ENCODE measurements around the gene ZNF358. TPM values are rescaled to one million over a fixed set of nuclear protein-coding genes. Genes with fewer than 3 reads are reported as not detected.
A peak's percentile ranks its signal among the peaks of the same experiment; 100 is the strongest.

The ZNF358 gene
- total RNA-seq, 2 donors from 2014 or later: 40.2 to 93.6 TPM

GRCh38 chr19:7486923-7487322 lies 29.0 kb upstream of the ZNF358 start:
- H3K9me3 ChIP-seq: no peaks in the 10 kb centered on the region
- H3K4me3 ChIP-seq: no peak overlapping the region
- DNase-seq (no peak), ATAC-seq (no peak)
- H3K27ac ChIP-seq: no peak overlapping the region
- no peaks in the 10 kb centered on the region for H3K36me3 ChIP-seq (replicated peaks in 1 of 2; ENCODE audit: insufficient read depth in 1 of 2, low read depth in 2 of 2)
- TF ChIP-seq POLR2A (IDR thresholded peaks at IDR 0.05) (no peak), CTCF (IDR thresholded peaks at IDR 0.05) (no peak)
- intact Hi-C loops (cut with DNase I): no loop called here
- no peaks in the 10 kb centered on the region for H3K27me3 ChIP-seq
- WGBS, 2 donors: 78 to 83% methylated on average over 2 of the region's 2 CpGs
- peaks cover 13% of the 10 kb centered on the region for H3K4me1 ChIP-seq

GRCh38 chr19:7488736-7489353 lies 27.1 kb upstream of the ZNF358 start, which contains the start of gene PEX11G:
TSS of gene PEX11G (minus strand) at chr19:7489035. CDS start at chr19:7489010, 25 bp downstream.
- peak; percentile 60 to 75 (median 71) for TF ChIP-seq POLR2A (IDR thresholded peaks at IDR 0.05)
- TF ChIP-seq CTCF (IDR thresholded peaks at IDR 0.05): peak in 2 of 7 experiments; percentile 15 to 27

GRCh38 chr19:7489609-7490044 lies 26.3 kb upstream of the ZNF358 start:
- H3K4me3 ChIP-seq: no peak overlapping the region
- no peak for ATAC-seq
- 56 to 65% methylated on average over 10 to 11 of the region's 11 CpGs for WGBS, 2 donors
- TF ChIP-seq POLR2A (IDR thresholded peaks at IDR 0.05) (no peak), CTCF (IDR thresholded peaks at IDR 0.05) (no peak)
- no peaks in the 10 kb centered on the region for H3K36me3 ChIP-seq (replicated peaks in 1 of 2; ENCODE audit: insufficient read depth in 1 of 2, low read depth in 2 of 2)
- peaks cover 22% of the 10 kb centered on the region for H3K4me1 ChIP-seq
- H3K9me3 ChIP-seq: no peaks in the 10 kb centered on the region
- intact Hi-C loops (cut with DNase I): no loop called here
- H3K27ac ChIP-seq: peak overlapping the region; percentile 25 to 88 (median 77)
- no peaks in the 10 kb centered on the region for H3K27me3 ChIP-seq
- DNase-seq: no peak

More at GRCh38 chr19:7488736-7489353, 27.1 kb upstream of the ZNF358 start, which contains the start of gene PEX11G:
- Histone ChIP-seq H3K4me1 (peaks cover 14% of the 10 kb centered on the region), H3K27me3 (no peaks in the 10 kb centered on the region), H3K27ac (peak within 1 kb of the TSS; percentile 55 to 88 (median 77)), H3K9me3 (no peaks in the 10 kb centered on the region), H3K4me3 (peak within 1 kb of the TSS; percentile 24 to 40), H3K36me3 (replicated peaks in 1 of 2; ENCODE audit: insufficient read depth in 1 of 2, low read depth in 2 of 2) (no peaks in the 10 kb centered on the region)
- intact Hi-C loops (cut with DNase I): no loop called here
- peak; percentile 91 to 94 (median 92) for DNase-seq
- peak; percentile 97 for ATAC-seq
- WGBS, 2 donors: 0 to 1% methylated on average over 27 to 49 of the region's 49 CpGs

GRCh38 chr19:7492142-7492541 lies 23.8 kb upstream of the ZNF358 start:
- 48 to 82% methylated on average over 4 of the region's 4 CpGs for WGBS, 2 donors
- Histone ChIP-seq H3K9me3 (no peaks in the 10 kb centered on the region), H3K4me1 (peaks cover 26% of the 10 kb centered on the region), H3K36me3 (replicated peaks in 1 of 2; ENCODE audit: insufficient read depth in 1 of 2, low read depth in 2 of 2) (no peaks in the 10 kb centered on the region), H3K27me3 (no peaks in the 10 kb centered on the region), H3K4me3 (no peak overlapping the region), H3K27ac (no peak overlapping the region)
- DNase-seq (peak in 1 of 4 donors; percentile 52), ATAC-seq (no peak)
- TF ChIP-seq POLR2A (IDR thresholded peaks at IDR 0.05) (no peak), CTCF (IDR thresholded peaks at IDR 0.05) (no peak)
- intact Hi-C loops (cut with DNase I): no loop called here

GRCh38 chr19:7492558-7492957 lies 23.3 kb upstream of the ZNF358 start:
- Histone ChIP-seq H3K27me3 (no peaks in the 10 kb centered on the region), H3K36me3 (replicated peaks in 1 of 2; ENCODE audit: insufficient read depth in 1 of 2, low read depth in 2 of 2) (no peaks in the 10 kb centered on the region), H3K27ac (no peak overlapping the region), H3K4me1 (peaks cover 26% of the 10 kb centered on the region), H3K4me3 (no peak overlapping the region), H3K9me3 (no peaks in the 10 kb centered on the region)
- ATAC-seq (no peak), DNase-seq (no peak)
- intact Hi-C loops (cut with DNase I): no loop called here
- 72 to 87% methylated on average over 11 of the region's 11 CpGs for WGBS, 2 donors
- no peak for TF ChIP-seq POLR2A (IDR thresholded peaks at IDR 0.05)
- TF ChIP-seq CTCF (IDR thresholded peaks at IDR 0.05): no peak

All from body of pancreas (tissue), 4 donors.